ENCODE data around the gene GRID2. TPM values are rescaled to one million over a fixed set of nuclear protein-coding genes. Genes with fewer than 3 reads are reported as not detected.

The GRID2 gene
- total and polyA plus RNA-seq, 9 of the 15 experiments (the other 6 are each of a cell fraction or from before 2014, with no cell fraction given), result 0.04 TPM; not detected in 7

DNA sequence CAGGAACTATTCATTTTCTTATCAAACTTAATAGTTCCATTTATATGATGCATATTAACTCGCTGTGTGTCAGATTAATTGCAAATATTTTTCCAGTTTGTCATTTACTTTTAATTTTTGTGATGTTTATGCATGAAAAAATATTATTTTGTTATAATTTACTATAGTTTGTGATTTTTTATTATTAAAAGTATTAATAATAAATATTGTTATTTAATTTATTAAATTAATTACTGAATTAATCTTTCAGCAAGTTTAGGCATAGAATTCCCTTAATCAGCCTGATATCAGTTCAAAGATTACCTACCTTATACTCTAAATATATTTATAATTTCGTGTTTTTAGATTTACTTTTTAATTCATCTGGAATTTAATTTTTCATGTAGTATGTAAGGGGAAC, 1509.3 kb downstream of the GRID2 start:
- no peak for FAIRE-seq
- in situ Hi-C loops (cut with MboI), result no loop called here

DNA sequence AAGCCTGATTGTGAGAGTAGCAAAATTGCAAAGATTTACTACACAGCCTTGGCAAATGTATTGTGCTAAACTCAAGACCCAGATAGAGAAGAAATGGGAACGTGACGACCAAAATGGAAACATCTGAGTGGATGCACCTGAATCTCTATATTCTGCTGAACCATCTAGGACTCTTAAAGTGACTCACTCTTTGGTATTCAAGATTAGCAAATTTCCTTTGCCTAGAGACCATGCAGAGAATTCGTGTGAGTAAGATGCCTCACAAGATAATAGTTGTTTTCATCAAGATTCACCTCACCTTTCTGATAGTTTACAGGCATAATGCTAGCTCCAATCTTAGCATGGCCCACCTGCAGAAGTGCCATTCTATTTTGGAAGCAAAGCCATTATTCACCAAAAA, 1510.4 kb downstream of the GRID2 start:
- FAIRE-seq, result no peak
- DNase-seq (ENCODE audit: extremely low read depth in 1 of 4, low spot score in 3 of 4), result no peak
- Histone ChIP-seq H3K9me3 (replicated peaks; ENCODE audit: control insufficient read depth, insufficient read depth, low read depth, low read length) (no peaks in the 10 kb centered on the region), H3K27ac (ENCODE audit: extremely low read depth, low read depth, low read length) (no peak overlapping the region), H4K20me1 (replicated peaks; ENCODE audit: control insufficient read depth, insufficient read depth, low read length) (no peaks in the 10 kb centered on the region), H3K4me2 (ENCODE audit: insufficient read depth, low read length) (no peak overlapping the region; the same call in 1 of the 2 replicates), H3K4me1 (replicated peaks in 1 of 2; ENCODE audit: control insufficient read depth in 2 of 2, insufficient read depth in 2 of 2, low read length in 2 of 2) (no peaks in the 10 kb centered on the region), H3K36me3 (ENCODE audit: control insufficient read depth, insufficient read depth, low read length) (no peaks in the 10 kb centered on the region), H3K79me2 (ENCODE audit: control insufficient read depth, insufficient read depth, low read length) (no peaks in the 10 kb centered on the region), H3K9me1 (ENCODE audit: control insufficient read depth, insufficient read depth, low read length) (no peaks in the 10 kb centered on the region), H3K9ac (ENCODE audit: insufficient read depth in 1 of 2, low read depth in 2 of 2, low read length in 2 of 2) (no peak overlapping the region), H3K4me3 (no peak overlapping the region), H3K27me3 (ENCODE audit: control insufficient read depth in 2 of 2, insufficient read depth in 2 of 2, low read length in 2 of 2) (no peaks in the 10 kb centered on the region), H2AFZ (ENCODE audit: low read depth, low read length) (no peak overlapping the region)
- ChIA-PET POLR2A (no interaction called here), CTCF (ENCODE audit: low intra/inter-chr PET ratio) (no interaction called here)
- no peak for ATAC-seq
- TF ChIP-seq CBX1 (IDR thresholded peaks at IDR 0.05; ENCODE audit: low read depth) (no peak), HLTF (IDR thresholded peaks at IDR 0.05) (no peak), ZFP30 (CRISPR knock-in tag; IDR thresholded peaks at IDR 0.05; ENCODE audit: borderline replicate concordance) (no peak), ZC3H4 (CRISPR knock-in tag; IDR thresholded peaks at IDR 0.05; ENCODE audit: borderline replicate concordance) (no peak), ZSCAN32 (CRISPR knock-in tag; IDR thresholded peaks at IDR 0.05) (no peak), ZNF184 (CRISPR knock-in tag; IDR thresholded peaks at IDR 0.05) (no peak)
- BruUV-seq (replicated peaks), result no TSS peak
- intact Hi-C loops (cut with micrococcal nuclease) (no loop called here), in situ Hi-C loops (cut with MboI) (no loop called here)
- 0% methylated on average over 3 of the region's 3 CpGs for WGBS (ENCODE audit: insufficient coverage, low coverage, missing lambda C conversion rate)

More for the DNA sequence above, 1509.3 kb downstream of the GRID2 start:
- no TSS peak for BruUV-seq (replicated peaks)
- H4K20me1 ChIP-seq (replicated peaks; ENCODE audit: control insufficient read depth, insufficient read depth, low read length), result no peaks in the 10 kb centered on the region
- H3K4me1 ChIP-seq (replicated peaks in 1 of 2; ENCODE audit: control insufficient read depth in 2 of 2, insufficient read depth in 2 of 2, low read length in 2 of 2), result no peaks in the 10 kb centered on the region
- 3% methylated on average over 2 of the region's 2 CpGs for WGBS (ENCODE audit: insufficient coverage, low coverage, missing lambda C conversion rate)
- TF ChIP-seq BCOR (IDR thresholded peaks at IDR 0.05), result no peak
- intact Hi-C loops (cut with micrococcal nuclease), result no loop called here
- no peak overlapping the region for H3K4me3 ChIP-seq
- H3K4me2 ChIP-seq (ENCODE audit: insufficient read depth, low read length), result no peak overlapping the region
- no peaks in the 10 kb centered on the region for H3K27me3 ChIP-seq (ENCODE audit: control insufficient read depth in 2 of 2, insufficient read depth in 2 of 2, low read length in 2 of 2)
- DNase-seq (ENCODE audit: extremely low read depth in 1 of 4, low spot score in 3 of 4), result no peak
- no peaks in the 10 kb centered on the region for H3K79me2 ChIP-seq (ENCODE audit: control insufficient read depth, insufficient read depth, low read length)
- H3K9ac ChIP-seq (ENCODE audit: insufficient read depth in 1 of 2, low read depth in 2 of 2, low read length in 2 of 2), result no peak overlapping the region
- H3K9me1 ChIP-seq (ENCODE audit: control insufficient read depth, insufficient read depth, low read length), result no peaks in the 10 kb centered on the region
- H3K9me3 ChIP-seq (replicated peaks; ENCODE audit: control insufficient read depth, insufficient read depth, low read depth, low read length), result no peaks in the 10 kb centered on the region
- ATAC-seq, result no peak
- ChIA-PET CTCF (ENCODE audit: low intra/inter-chr PET ratio) (no interaction called here), POLR2A (no interaction called here)
- no peak overlapping the region for H3K27ac ChIP-seq (ENCODE audit: extremely low read depth, low read depth, low read length)
- no peak overlapping the region for H2AFZ ChIP-seq (ENCODE audit: low read depth, low read length)
- H3K36me3 ChIP-seq (ENCODE audit: control insufficient read depth, insufficient read depth, low read length), result no peaks in the 10 kb centered on the region
